Measurements from ENCODE around the gene ZNF385B.

- TF ChIP-seq TEAD2 (tag; IDR thresholded peaks at IDR 0.05) (no peak), POLR2AphosphoS2 (IDR thresholded peaks at IDR 0.05; ENCODE audit: low read length) (no peak), CBX3 (IDR thresholded peaks at IDR 0.05; ENCODE audit: borderline replicate concordance in 1 of 2, low read length in 2 of 2) (no peak), MAFG (tag; conservative IDR thresholded peaks at IDR 0.05) (no peak), RAD21 (CRISPR knock-in tag; conservative IDR thresholded peaks at IDR 0.05 in 1 of 2, IDR thresholded peaks at IDR 0.05 in 1 of 2) (no peak), CTCF (IDR thresholded peaks at IDR 0.05 in 2 of 3, conservative IDR thresholded peaks at IDR 0.05 in 1 of 3; ENCODE audit: insufficient read depth in 2 of 3, low read depth in 1 of 3, low read length in 3 of 3) (no peak), ZZZ3 (IDR thresholded peaks at IDR 0.05) (no peak), U2AF2 (optimal IDR thresholded peaks at IDR 0.05; ENCODE audit: low read depth, low read length) (no peak), ESRRA (IDR thresholded peaks at IDR 0.05; ENCODE audit: borderline replicate concordance, low read depth) (no peak), POLR2A (conservative IDR thresholded peaks at IDR 0.05) (no peak), E2F8 (IDR thresholded peaks at IDR 0.05; ENCODE audit: low read depth, partially characterized antibody) (no peak), ETV1 (tag; conservative IDR thresholded peaks at IDR 0.05; ENCODE audit: low read depth) (no peak), SAFB (IDR thresholded peaks at IDR 0.05; ENCODE audit: borderline replicate concordance, low read depth, low read length) (no peak)
Measured at GRCh38 chr2:179875864-179876263, 14.5 kb upstream of the ZNF385B start.
